Dendritic cell treated with granulocyte-macrophage colony-stimulating factor and Interleukin-4, amounts not matched to agents 40 ng/mL and 50 ng/mL, for 4 days (primary cell): Measurements from ENCODE around the gene BRINP3.

Experiments
- H3K27ac Mint-ChIP-seq: one replicate; pipeline ENCODE4 v1.8.0; 2022; ENCODE audit warnings: mild to moderate bottlenecking, mixed read lengths
- H3K27me3 Mint-ChIP-seq: one replicate; pipeline ENCODE4 v1.8.0; 2022; ENCODE audit warnings: mild to moderate bottlenecking, mixed read lengths
- H3K36me3 Mint-ChIP-seq: one replicate; pipeline ENCODE4 v1.8.0; 2022; ENCODE audit warnings: low read depth, mixed read lengths
- H3K4me1 Mint-ChIP-seq: one replicate; pipeline ENCODE4 v1.8.0; 2022; ENCODE audit warnings: low read depth, mixed read lengths
- H3K4me3 Mint-ChIP-seq: one replicate; pipeline ENCODE4 v1.8.0; 2022; ENCODE audit warnings: mild to moderate bottlenecking, moderate library complexity, mixed read lengths
- H3K9me3 Mint-ChIP-seq: one replicate; pipeline ENCODE4 v1.8.0; 2022; ENCODE audit warnings: mixed read lengths
- intact Hi-C: fragments of 100-400 bp; cut with micrococcal nuclease; formaldehyde crosslinking; loops from one replicate; pipeline ENCODE4 v1.15.0; 2022

Gene BRINP3

DNA sequence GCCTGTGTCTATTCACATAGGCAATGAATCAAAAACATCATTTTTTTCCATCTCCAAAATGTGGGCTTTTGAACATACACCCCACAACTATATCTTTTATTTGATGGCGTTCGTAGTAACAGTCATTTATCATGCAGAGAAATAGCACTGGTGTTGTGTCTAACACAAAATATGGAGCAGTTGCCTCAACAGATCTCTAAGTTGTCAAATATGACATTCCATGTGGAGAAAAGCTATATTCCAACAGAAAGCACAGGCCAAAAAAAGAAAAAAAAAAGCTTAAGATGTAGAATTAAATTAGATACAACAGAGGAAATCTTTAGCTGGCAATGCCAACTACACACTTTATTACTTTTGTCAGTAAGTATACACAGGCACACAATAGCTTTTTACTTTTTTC is 411.7 kb downstream of the BRINP3 start:
- intact Hi-C loops = no loop called here
- Mint-ChIP-seq H3K4me1 (no peaks in the 10 kb centered on the region), H3K9me3 (peaks cover 7% of the 10 kb centered on the region), H3K36me3 (no peaks in the 10 kb centered on the region), H3K27ac (no peak overlapping the region), H3K4me3 (no peak overlapping the region), H3K27me3 (no peaks in the 10 kb centered on the region)

DNA sequence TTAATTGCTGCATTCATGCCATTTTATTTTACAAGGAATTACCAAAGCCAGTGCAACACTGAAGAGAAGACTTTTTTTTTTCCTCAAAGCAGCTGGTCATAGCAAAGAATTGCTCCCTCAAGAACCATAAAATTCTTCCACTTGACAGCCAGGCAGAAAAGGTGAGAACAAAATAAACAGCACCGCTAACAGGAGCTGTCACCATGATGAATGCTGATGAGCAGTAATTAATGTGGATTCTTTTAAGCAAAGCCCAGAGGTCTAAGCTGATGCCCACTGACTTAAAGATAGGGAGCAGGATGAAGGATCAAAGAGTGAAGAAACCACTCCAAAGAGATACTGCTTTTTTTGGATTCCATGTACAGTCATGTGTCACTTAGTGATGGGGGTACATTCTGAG is 428.4 kb downstream of the BRINP3 start:
- H3K36me3 Mint-ChIP-seq = no peaks in the 10 kb centered on the region

More for the DNA sequence above, 428.4 kb downstream of the BRINP3 start:
- H3K4me3 Mint-ChIP-seq = no peak overlapping the region
- no peaks in the 10 kb centered on the region for H3K27me3 Mint-ChIP-seq
- H3K9me3 Mint-ChIP-seq = peaks cover 9% of the 10 kb centered on the region
- intact Hi-C loops = no loop called here
- no peak overlapping the region for H3K27ac Mint-ChIP-seq
- no peaks in the 10 kb centered on the region for H3K4me1 Mint-ChIP-seq
